HG02870 (cell line): ENCODE measurements around the gene PLEKHJ1.
"Not testable (repeated sequence)": the region's sequence is repeated elsewhere in the genome, so short reads cannot be mapped to it uniquely, and the experiment has no call there.

Experiments used
- ATAC-seq: cut with Tn5 transposase; IDR thresholded peaks from one replicate; pipeline ENCODE4 v1.9.1; 2021; ENCODE audit warnings: mild to moderate bottlenecking, moderate library complexity; ENCODE audit not compliant: unreplicated experiment

The PLEKHJ1 gene

GRCh38 chr19:2201473-2202148 lies 34.5 kb downstream of the PLEKHJ1 start:
- no peak for ATAC-seq

- not testable (repeated sequence) for ATAC-seq
Observed at GRCh38 chr19:2200624-2201294, 35.4 kb downstream of the PLEKHJ1 start.

GRCh38 chr19:2199861-2200623 lies 36.1 kb downstream of the PLEKHJ1 start:
- no peak for ATAC-seq

- no peak for ATAC-seq
Observed at GRCh38 chr19:2199215-2199614, 36.9 kb downstream of the PLEKHJ1 start.

GRCh38 chr19:2198317-2198716 lies 37.8 kb downstream of the PLEKHJ1 start:
- ATAC-seq: no peak

- no peak for ATAC-seq
Observed at GRCh38 chr19:2197270-2197669, 38.9 kb downstream of the PLEKHJ1 start.

DNA sequence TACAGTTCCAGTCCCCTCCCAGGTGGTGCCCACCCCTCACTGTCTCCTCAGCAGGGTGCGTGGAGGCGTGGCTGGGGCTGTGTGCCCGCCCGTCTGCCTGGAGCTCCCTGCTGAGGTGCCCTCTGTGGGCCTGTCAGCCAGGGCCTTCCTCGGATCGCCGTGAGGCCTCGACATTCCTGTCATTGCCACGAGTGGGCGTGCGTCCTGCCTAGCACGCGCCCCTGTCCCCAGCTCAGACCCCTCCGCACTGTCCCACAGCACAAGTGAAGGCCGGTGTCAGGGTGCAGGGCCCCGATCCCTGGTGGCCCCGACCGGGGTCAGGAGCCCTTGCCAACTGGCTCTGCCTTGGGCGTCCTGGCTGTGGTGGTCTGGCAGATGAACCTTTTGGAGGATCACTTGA lies 40.2 kb downstream of the PLEKHJ1 start:
- no peak for ATAC-seq

GRCh38 chr19:2195361-2195760 lies 40.8 kb downstream of the PLEKHJ1 start:
- no peak for ATAC-seq

- ATAC-seq: no peak
Observed at GRCh38 chr19:2194513-2195078, 41.5 kb downstream of the PLEKHJ1 start.

- no peak for ATAC-seq
Observed at GRCh38 chr19:2193807-2194206, 42.3 kb downstream of the PLEKHJ1 start.

- ATAC-seq: no peak
Observed at GRCh38 chr19:2192862-2193261, 43.3 kb downstream of the PLEKHJ1 start.

DNA sequence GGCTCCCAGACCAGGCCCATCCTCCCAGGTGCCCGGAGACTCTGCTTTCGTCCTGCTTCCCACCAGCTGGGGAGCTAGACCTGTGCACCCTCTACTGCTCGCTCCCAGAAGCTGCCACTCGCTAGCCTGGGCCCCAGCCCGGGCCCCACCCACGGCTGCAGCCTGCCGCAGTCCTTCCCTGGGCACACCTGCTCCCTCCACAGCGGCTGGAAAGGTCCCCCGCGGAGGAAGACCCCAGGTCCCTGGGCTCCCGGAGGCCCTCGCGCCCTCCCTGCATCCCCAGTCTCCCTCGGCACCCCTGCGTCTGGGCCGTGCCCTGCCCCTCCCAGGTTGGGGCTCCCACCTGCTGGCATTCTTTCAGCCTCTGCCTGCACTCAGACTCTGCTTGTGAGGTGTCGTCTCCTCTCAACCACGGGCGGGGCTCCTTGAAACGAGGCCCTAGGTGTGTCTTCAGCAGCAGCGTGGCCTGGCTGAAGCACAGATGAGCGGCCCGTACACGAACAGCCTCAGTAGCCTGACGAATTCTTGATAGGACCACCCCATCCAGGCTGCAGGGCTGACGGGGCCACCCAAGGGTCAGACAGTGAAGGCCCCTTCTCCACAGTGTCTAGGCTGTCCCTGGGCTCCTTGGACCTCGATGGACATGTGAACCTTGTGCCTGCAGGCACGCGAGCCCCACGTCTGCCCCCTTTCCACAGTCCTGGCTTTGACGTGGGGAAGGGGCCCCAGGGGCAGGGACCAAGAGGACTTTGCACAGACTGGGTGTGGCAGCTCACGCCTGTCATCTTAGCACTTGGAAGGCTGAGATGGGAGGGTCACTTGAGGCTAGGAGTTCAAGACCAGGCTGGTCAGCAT lies 44.4 kb downstream of the PLEKHJ1 start:
- ATAC-seq: no peak

DNA sequence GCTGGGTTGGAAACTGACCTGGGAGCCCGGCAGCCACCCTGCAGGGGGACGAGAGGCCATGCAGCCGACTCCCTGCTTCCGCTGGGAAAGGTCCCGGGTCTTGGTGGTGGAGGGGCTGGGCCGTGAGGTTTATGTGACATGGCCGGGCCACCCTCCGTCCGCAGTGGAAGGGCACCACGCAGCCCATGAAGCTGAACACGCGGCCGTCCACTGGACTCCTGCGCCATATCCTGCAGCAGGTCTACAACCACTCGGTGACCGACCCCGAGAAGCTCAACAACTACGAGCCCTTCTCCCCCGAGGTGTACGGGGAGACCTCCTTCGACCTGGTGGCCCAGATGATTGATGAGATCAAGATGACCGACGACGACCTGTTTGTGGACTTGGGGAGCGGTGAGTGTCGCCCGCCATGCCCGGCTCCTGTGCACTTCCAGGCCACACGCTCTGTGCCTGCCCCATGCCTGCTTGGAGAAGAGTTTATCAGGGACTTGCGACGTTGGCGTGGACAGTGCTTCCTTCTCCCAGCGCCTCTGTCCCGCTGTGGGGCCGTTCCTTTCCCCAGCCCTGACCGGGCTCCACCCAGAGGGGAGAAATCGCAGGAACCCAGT lies 45.2 kb downstream of the PLEKHJ1 start:
- no peak for ATAC-seq

DNA sequence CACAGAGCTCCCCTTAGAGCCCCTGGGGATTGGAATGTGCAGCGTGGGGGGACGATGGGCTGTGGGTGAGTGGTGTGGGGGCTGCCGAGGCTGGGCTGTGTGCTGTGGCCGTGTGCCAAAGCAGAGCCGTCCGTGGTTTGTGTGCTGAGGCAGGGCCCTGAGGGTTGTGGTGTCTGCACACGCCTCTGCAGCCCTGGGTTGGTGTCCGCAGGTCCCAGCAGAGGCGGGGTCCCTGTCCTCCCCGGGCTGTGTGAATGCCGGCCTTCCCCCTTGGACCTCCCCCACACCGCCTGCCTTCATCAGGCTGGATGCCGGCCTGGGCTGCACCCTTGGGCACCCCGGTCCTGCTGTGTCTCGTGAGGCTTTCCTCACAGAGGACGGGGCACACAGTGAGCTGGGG lies 46.2 kb downstream of the PLEKHJ1 start:
- no peak for ATAC-seq

- ATAC-seq: no peak
Observed at GRCh38 chr19:2188708-2189385, 47.3 kb downstream of the PLEKHJ1 start.

GRCh38 chr19:2187159-2187558 lies 49.0 kb downstream of the PLEKHJ1 start:
- ATAC-seq: no peak

DNA sequence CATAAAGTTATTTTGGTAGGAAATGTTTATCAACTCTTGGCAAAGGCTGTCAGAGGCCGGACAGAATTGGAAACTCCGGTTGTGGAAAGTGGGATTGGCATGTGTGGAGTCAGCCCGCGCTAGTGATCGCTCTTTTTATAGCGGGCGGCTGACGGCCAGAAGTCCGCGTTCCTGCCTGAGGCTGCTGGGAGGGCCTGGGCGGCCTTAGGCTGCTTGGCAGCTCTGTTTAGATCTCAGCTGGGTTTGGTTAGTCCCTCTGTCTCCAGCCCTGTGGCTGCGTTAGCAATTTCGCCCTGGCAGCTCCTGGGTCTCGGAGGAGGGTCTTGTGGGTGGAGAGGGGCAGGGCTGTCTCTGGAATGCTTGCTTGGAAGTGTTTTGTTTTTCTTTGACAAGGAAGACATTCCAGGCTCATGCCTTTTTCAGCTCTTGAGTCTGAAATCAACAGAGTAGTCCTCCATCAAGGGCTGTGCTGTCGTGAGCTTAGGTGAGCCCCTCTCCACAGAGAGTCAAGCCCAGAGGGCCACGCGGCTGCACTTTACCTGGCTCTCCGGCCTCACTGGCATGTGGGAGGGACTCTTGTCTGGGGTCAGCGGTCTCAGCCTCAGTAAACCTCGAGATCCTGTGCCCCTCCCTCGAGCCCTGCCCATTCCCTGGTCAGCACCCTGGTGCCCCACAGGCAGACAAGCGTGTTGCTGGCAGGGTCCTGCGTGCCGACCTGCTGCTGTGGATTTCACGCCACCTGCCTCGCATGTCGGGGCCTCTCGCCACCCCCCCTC lies 49.9 kb downstream of the PLEKHJ1 start:
- ATAC-seq: no peak

GRCh38 chr19:2185734-2186070 lies 50.4 kb downstream of the PLEKHJ1 start:
- ATAC-seq: no peak

GRCh38 chr19:2184422-2184975 lies 51.6 kb downstream of the PLEKHJ1 start:
- no peak for ATAC-seq
